ENCODE results near the gene WFS1. TPM values are rescaled to one million over a fixed set of nuclear protein-coding genes. Genes with fewer than 3 reads are reported as not detected.

WFS1 gene
- total and polyA plus RNA-seq, 9 donors = 33.2 to 174 (median 126) TPM

- 74 to 82% (median 79%) methylated on average over 6 of the region's 6 CpGs for WGBS, 3 donors
- no peaks in the 10 kb centered on the region for H3K36me3 ChIP-seq
- no peaks in the 10 kb centered on the region for H3K9me3 ChIP-seq
- H3K27me3 ChIP-seq = no peaks in the 10 kb centered on the region
- TF ChIP-seq POLR2A (IDR thresholded peaks at IDR 0.05) (no peak), CTCF (IDR thresholded peaks at IDR 0.05) (no peak), EP300 (IDR thresholded peaks at IDR 0.05) (no peak)
- H3K4me3 ChIP-seq = no peak overlapping the region
- no peak for DNase-seq
- no peak overlapping the region for H3K27ac ChIP-seq
- intact Hi-C loops (cut with DNase I) = loop anchor here (5.0 to 10.0 kb wide), 2 partner anchors 212 to 215 kb away; no protein-coding TSS in a partner anchor
- no peaks in the 10 kb centered on the region for H3K4me1 ChIP-seq (ENCODE audit: insufficient read depth)
Observed at GRCh38 chr4:6332669-6333050, 63.0 kb downstream of the WFS1 start.

- Histone ChIP-seq H3K27me3 (no peaks in the 10 kb centered on the region), H3K4me3 (no peak overlapping the region), H3K27ac (no peak overlapping the region), H3K9me3 (no peaks in the 10 kb centered on the region), H3K4me1 (ENCODE audit: insufficient read depth) (no peaks in the 10 kb centered on the region), H3K36me3 (no peaks in the 10 kb centered on the region)
- intact Hi-C loops (cut with DNase I) = loop anchor here (5.0 to 10.0 kb wide), 2 partner anchors 211 to 214 kb away; no protein-coding TSS in a partner anchor
- DNase-seq = no peak
- 81 to 87% (median 85%) methylated on average over 19 of the region's 19 CpGs for WGBS, 3 donors
- TF ChIP-seq EP300 (IDR thresholded peaks at IDR 0.05) = no peak
- no peak for TF ChIP-seq POLR2A (IDR thresholded peaks at IDR 0.05)
- TF ChIP-seq CTCF (IDR thresholded peaks at IDR 0.05) = no peak
Observed at GRCh38 chr4:6333301-6334202, 63.9 kb downstream of the WFS1 start.

- DNase-seq = no peak
- WGBS, 3 donors = 62 to 93% (median 80%) methylated on average over 5 of the region's 5 CpGs
- H3K27ac ChIP-seq = no peak overlapping the region
- intact Hi-C loops (cut with DNase I) = loop anchor here (5.0 to 10.0 kb wide), 2 partner anchors 210 to 213 kb away; no protein-coding TSS in a partner anchor
- H3K4me1 ChIP-seq (ENCODE audit: insufficient read depth) = no peaks in the 10 kb centered on the region
- no peaks in the 10 kb centered on the region for H3K27me3 ChIP-seq
- no peak for TF ChIP-seq POLR2A (IDR thresholded peaks at IDR 0.05)
- TF ChIP-seq CTCF (IDR thresholded peaks at IDR 0.05) = no peak
- no peak for TF ChIP-seq EP300 (IDR thresholded peaks at IDR 0.05)
- no peaks in the 10 kb centered on the region for H3K36me3 ChIP-seq
- no peaks in the 10 kb centered on the region for H3K9me3 ChIP-seq
- H3K4me3 ChIP-seq = no peak overlapping the region
Observed at GRCh38 chr4:6334203-6334887, 64.7 kb downstream of the WFS1 start.

GRCh38 chr4:6335040-6335590 lies 65.5 kb downstream of the WFS1 start:
- TF ChIP-seq POLR2A (IDR thresholded peaks at IDR 0.05) (no peak), CTCF (IDR thresholded peaks at IDR 0.05) (no peak), EP300 (IDR thresholded peaks at IDR 0.05) (no peak)

More at GRCh38 chr4:6335040-6335590, 65.5 kb downstream of the WFS1 start:
- H3K9me3 ChIP-seq = no peaks in the 10 kb centered on the region
- DNase-seq = no peak
- H3K4me3 ChIP-seq = no peak overlapping the region
- no peak overlapping the region for H3K27ac ChIP-seq
- H3K4me1 ChIP-seq (ENCODE audit: insufficient read depth) = no peaks in the 10 kb centered on the region
- WGBS, 3 donors = 62 to 82% (median 81%) methylated on average over 12 of the region's 12 CpGs
- no peaks in the 10 kb centered on the region for H3K27me3 ChIP-seq
- intact Hi-C loops (cut with DNase I) = loop anchor here in 3 of 4 donors (10.0 kb wide), 1 partner anchor 210 kb away; no protein-coding TSS in a partner anchor
- H3K36me3 ChIP-seq = no peaks in the 10 kb centered on the region
